ENCODE results near the gene LEO1. TPM values are rescaled to one million over a fixed set of nuclear protein-coding genes. Genes with fewer than 3 reads are reported as not detected.

LEO1 gene
- total and polyA plus RNA-seq, 2 of the 13 experiments (the other 11 are each of a cell fraction or from before 2014, with no cell fraction given): 17.0 to 60.3 TPM

DNA sequence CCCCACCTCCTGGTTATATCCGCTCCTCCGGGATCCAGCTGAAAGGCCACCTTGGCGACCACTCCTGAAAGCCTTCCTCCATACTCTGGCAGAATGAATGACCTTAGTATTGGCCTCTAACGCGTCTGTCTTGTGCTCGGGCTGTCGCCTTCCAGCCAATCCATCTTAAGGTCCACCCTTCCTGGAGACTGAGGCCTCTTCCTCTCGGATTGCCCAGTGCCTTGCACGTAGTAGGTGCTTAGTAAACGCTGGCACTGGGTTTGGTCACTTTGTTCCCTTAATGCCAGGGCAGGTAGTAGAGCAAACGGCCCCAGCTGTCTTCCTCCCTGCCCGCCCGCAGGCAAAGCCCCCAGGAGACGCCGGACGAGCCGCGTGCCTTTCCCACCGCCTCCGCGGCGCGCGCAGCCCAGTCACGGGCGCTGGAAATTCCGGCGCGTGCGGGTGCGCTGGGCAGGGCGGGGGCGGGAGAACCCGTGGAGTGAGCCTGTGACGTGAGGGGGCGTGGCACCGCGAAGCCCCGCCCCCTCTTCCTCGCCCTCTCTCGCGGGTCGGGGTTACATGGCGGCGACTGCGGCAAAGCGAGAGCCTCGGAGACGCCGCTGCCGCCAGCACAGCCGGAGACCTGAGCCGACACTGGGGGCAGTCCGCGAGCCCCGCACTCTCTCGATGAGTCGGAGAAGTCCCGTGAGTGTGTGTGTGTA, 47.3 kb upstream of the LEO1 start, which contains the start of gene MAPK6 (continued):
- TF ChIP-seq, protein P1, sequence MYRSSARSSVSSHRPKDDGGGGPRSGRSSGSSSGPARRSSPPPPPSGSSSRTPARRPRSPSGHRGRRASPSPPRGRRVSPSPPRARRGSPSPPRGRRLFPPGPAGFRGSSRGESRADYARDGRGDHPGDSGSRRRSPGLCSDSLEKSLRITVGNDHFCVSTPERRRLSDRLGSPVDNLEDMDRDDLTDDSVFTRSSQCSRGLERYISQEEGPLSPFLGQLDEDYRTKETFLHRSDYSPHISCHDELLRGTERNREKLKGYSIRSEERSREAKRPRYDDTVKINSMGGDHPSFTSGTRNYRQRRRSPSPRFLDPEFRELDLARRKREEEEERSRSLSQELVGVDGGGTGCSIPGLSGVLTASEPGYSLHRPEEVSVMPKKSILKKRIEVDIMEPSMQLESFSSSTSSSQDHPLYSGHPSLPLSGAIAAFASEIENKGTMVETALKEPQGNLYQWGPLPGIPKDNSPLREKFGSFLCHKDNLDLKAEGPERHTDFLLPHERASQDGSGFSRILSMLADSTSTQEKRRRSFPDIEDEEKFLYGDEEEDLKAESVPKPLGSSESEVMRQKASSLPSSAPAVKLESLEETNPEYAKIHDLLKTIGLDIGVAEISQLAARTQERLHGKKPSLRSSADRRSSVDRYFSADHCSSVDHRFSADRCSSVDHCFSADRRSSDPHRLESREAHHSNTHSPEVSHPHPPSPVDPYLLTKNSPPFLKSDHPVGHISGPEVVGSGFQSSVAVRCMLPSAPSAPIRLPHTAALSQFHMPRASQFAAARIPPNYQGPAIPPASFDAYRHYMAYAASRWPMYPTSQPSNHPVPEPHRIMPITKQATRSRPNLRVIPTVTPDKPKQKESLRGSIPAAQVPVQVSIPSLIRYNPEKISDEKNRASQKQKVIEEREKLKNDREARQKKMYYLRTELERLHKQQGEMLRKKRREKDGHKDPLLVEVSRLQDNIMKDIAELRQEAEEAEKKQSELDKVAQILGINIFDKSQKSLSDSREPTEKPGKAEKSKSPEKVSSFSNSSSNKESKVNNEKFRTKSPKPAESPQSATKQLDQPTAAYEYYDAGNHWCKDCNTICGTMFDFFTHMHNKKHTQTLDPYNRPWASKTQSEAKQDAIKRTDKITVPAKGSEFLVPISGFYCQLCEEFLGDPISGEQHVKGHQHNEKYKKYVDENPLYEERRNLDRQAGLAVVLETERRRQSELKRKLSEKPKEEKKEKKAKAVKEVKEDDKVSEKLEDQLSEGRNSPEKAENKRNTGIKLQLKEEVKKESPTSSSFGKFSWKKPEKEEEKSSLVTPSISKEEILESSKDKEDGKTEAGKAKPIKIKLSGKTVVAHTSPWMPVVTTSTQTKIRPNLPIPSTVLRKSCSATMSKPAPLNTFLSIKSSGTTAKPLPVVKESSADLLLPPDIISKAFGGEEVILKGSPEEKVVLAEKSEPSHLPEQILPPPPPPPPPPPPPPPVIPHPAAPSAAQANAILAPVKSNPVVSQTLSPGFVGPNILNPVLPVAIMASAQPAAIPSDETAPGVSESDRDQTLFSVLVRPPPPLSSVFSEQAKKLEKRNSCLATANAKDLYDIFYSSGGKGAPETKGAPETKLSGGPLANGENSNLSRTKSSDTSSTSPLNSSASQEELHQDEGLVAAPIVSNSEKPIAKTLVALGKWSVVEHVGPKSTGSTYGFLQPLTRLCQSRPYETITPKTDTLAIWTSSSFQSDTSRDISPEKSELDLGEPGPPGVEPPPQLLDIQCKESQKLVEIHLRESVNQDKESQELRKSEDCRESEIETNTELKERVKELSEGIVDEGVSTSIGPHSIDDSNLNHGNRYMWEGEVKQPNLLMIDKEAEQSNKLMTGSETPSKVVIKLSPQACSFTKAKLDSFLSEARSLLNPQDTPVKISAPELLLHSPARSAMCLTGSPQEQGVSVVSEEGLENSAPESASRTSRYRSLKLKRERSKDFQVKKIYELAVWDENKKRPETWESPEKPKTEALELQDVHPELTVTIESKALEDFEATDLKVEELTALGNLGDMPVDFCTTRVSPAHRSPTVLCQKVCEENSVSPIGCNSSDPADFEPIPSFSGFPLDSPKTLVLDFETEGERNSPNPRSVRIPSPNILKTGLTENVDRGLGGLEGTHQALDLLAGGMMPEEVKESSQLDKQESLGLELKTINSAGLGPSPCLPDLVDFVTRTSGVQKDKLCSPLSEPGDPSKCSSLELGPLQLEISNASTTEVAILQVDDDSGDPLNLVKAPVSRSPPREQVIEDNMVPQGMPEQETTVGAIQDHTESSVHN (CRISPR knock-in tag; IDR thresholded peaks at IDR 0.05): 0 out of 2 replicates have a peak, but pooled peaks have one; percentile 26
- TF ChIP-seq, protein P2, sequence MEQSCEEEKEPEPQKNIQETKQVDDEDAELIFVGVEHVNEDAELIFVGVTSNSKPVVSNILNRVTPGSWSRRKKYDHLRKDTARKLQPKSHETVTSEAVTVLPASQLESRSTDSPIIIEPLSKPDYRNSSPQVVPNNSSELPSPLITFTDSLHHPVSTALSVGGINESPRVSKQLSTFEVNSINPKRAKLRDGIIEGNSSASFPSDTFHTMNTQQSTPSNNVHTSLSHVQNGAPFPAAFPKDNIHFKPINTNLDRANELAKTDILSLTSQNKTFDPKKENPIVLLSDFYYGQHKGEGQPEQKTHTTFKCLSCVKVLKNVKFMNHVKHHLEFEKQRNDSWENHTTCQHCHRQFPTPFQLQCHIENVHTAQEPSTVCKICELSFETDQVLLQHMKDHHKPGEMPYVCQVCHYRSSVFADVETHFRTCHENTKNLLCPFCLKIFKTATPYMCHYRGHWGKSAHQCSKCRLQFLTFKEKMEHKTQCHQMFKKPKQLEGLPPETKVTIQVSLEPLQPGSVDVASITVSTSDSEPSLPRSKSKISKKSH (CRISPR knock-in tag; IDR thresholded peaks at IDR 0.05; ENCODE audit: borderline replicate concordance): peak; percentile 88; the same call in 1 of the 2 replicates
- TF ChIP-seq SMYD3 (CRISPR knock-in tag; IDR thresholded peaks at IDR 0.05): no peak
- TF ChIP-seq, protein P3, sequence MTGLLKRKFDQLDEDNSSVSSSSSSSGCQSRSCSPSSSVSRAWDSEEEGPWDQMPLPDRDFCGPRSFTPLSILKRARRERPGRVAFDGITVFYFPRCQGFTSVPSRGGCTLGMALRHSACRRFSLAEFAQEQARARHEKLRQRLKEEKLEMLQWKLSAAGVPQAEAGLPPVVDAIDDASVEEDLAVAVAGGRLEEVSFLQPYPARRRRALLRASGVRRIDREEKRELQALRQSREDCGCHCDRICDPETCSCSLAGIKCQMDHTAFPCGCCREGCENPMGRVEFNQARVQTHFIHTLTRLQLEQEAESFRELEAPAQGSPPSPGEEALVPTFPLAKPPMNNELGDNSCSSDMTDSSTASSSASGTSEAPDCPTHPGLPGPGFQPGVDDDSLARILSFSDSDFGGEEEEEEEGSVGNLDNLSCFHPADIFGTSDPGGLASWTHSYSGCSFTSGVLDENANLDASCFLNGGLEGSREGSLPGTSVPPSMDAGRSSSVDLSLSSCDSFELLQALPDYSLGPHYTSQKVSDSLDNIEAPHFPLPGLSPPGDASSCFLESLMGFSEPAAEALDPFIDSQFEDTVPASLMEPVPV (CRISPR knock-in tag; IDR thresholded peaks at IDR 0.05): peak; percentile 84; the same call in 1 of the 2 replicates
- TF ChIP-seq, protein P4, sequence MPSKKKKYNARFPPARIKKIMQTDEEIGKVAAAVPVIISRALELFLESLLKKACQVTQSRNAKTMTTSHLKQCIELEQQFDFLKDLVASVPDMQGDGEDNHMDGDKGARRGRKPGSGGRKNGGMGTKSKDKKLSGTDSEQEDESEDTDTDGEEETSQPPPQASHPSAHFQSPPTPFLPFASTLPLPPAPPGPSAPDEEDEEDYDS (CRISPR knock-in tag; IDR thresholded peaks at IDR 0.05): peak; percentile 74
- TF ChIP-seq ZFX (CRISPR knock-in tag; IDR thresholded peaks at IDR 0.05; ENCODE audit: low read depth): peak; percentile 66
- no peak for TF ChIP-seq SP140L (CRISPR knock-in tag; IDR thresholded peaks at IDR 0.05; ENCODE audit: borderline replicate concordance)
- peak; percentile 94 for TF ChIP-seq TEAD3 (CRISPR knock-in tag; optimal IDR thresholded peaks at IDR 0.05; ENCODE audit: borderline replicate concordance)
- TF ChIP-seq ZNF446 (CRISPR knock-in tag; IDR thresholded peaks at IDR 0.05): peak; percentile 74; the same call in 1 of the 2 replicates
- TF ChIP-seq ZNF333 (CRISPR knock-in tag; IDR thresholded peaks at IDR 0.05; ENCODE audit: borderline replicate concordance): peak; percentile 95; the same call in 1 of the 2 replicates
- TF ChIP-seq PHF20 (CRISPR knock-in tag; IDR thresholded peaks at IDR 0.05): peak; percentile 47; the same call in 1 of the 2 replicates
- TF ChIP-seq NKX3-1 (CRISPR knock-in tag; IDR thresholded peaks at IDR 0.05): peak; percentile 45
- TF ChIP-seq SUZ12 (IDR thresholded peaks at IDR 0.05; ENCODE audit: low read depth, low read length): no peak
- no peak for TF ChIP-seq MEIS1 (CRISPR knock-in tag; IDR thresholded peaks at IDR 0.05; ENCODE audit: borderline replicate concordance)
- TF ChIP-seq BRCA1 (CRISPR knock-in tag; IDR thresholded peaks at IDR 0.05): no peak
- TF ChIP-seq, protein P5, sequence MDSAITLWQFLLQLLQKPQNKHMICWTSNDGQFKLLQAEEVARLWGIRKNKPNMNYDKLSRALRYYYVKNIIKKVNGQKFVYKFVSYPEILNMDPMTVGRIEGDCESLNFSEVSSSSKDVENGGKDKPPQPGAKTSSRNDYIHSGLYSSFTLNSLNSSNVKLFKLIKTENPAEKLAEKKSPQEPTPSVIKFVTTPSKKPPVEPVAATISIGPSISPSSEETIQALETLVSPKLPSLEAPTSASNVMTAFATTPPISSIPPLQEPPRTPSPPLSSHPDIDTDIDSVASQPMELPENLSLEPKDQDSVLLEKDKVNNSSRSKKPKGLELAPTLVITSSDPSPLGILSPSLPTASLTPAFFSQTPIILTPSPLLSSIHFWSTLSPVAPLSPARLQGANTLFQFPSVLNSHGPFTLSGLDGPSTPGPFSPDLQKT (CRISPR knock-in tag; IDR thresholded peaks at IDR 0.05; ENCODE audit: borderline replicate concordance): no peak

All from HepG2 (cell line).